SU-DHL-6 (cell line): ENCODE results near the gene RND2.
"Not testable (repeated sequence)": the region's sequence is repeated elsewhere in the genome, so short reads cannot be mapped to it uniquely, and the experiment has no call there.

Source experiments
- H2AFZ ChIP-seq: fragments of 200-600 bp; sonication (generic); 2 replicates; pipeline ENCODE4 v1.6.1; 2014; ENCODE audit warnings: low read depth, mild to moderate bottlenecking, moderate library complexity, mixed read lengths, antibody characterized with exemption, low read length; ENCODE audit not compliant: severe bottlenecking
- H3F3A ChIP-seq: fragments of 200-600 bp; shearing (Covaris generic); 2 replicates; pipeline ENCODE4 v1.6.0; 2016; ENCODE audit warnings: antibody characterized with exemption, mild to moderate bottlenecking; ENCODE audit not compliant: insufficient read depth
- H3K27ac ChIP-seq: fragments of 200-600 bp; sonication (generic); 2 replicates; pipeline ENCODE4 v1.5.1; 2016; ENCODE audit warnings: low read depth, mild to moderate bottlenecking, low read length, moderate library complexity, mixed read lengths
- H3K27me3 ChIP-seq: fragments of 200-600 bp; sonication (generic), shearing (Covaris generic); 2 replicates; pipeline ENCODE4 v1.6.0; 2014; ENCODE audit warnings: mild to moderate bottlenecking, low read length
- H3K36me3 ChIP-seq: fragments of 200-600 bp; sonication (generic); 2 replicates; pipeline ENCODE4 v1.6.1; 2014; ENCODE audit warnings: mild to moderate bottlenecking, low read length, mixed read lengths
- H3K4me2 ChIP-seq: fragments of 300-600, 200-600 bp; shearing (Covaris generic), sonication (generic); 2 replicates; pipeline ENCODE4 v1.6.0; 2014; ENCODE audit warnings: low read length, low read depth, mild to moderate bottlenecking; ENCODE audit not compliant: poor library complexity, severe bottlenecking
- H3K4me3 ChIP-seq: fragments of 200-600 bp; sonication (generic); 2 replicates; pipeline ENCODE4 v1.5.1; 2014; ENCODE audit warnings: antibody characterized with exemption, low read length, mild to moderate bottlenecking, mixed read lengths; ENCODE audit not compliant: insufficient read depth, poor library complexity, severe bottlenecking
- H3K79me2 ChIP-seq: fragments of 200-600 bp; sonication (generic); 2 replicates; pipeline ENCODE4 v1.6.1; 2014; ENCODE audit warnings: mild to moderate bottlenecking, low read length, moderate library complexity; ENCODE audit not compliant: insufficient read depth
- H3K9ac ChIP-seq: fragments of 200-600 bp; sonication (generic); 2 replicates; pipeline ENCODE4 v1.7.0; 2014; ENCODE audit warnings: mild to moderate bottlenecking, low read length
- H3K9me2 ChIP-seq: fragments of 200-600 bp; sonication (generic); replicated peaks from 2 replicates; pipeline ENCODE4 v1.6.1; 2014; ENCODE audit warnings: low read length; ENCODE audit not compliant: insufficient read depth
- H3K9me3 ChIP-seq: fragments of 200-600 bp; sonication (generic); 2 replicates; pipeline ENCODE4 v1.6.1; 2014; ENCODE audit warnings: low read length, mixed read lengths; ENCODE audit not compliant: insufficient read depth
- H4K20me1 ChIP-seq: fragments of 200-600 bp; sonication (generic); 2 replicates; pipeline ENCODE4 v1.6.1; 2014; ENCODE audit warnings: low read depth, mild to moderate bottlenecking, antibody characterized with exemption, low read length, moderate library complexity, mixed read lengths
- EZH2phosphoT487 ChIP-seq: fragments of 200-600 bp; sonication (generic), shearing (Covaris generic); conservative IDR thresholded peaks from 2 replicates; pipeline ENCODE4 v1.6.1; 2018; ENCODE audit warnings: mild to moderate bottlenecking, antibody characterized with exemption, low read length, moderate library complexity, mixed read lengths
- TF ChIP-seq, protein P1 (sequence below): fragments of 200-600 bp; sonication (generic); IDR thresholded peaks from one replicate; pipeline ENCODE4 v1.5.1; 2017; ENCODE audit warnings: antibody characterized with exemption, mild to moderate bottlenecking, low read length, moderate library complexity; ENCODE audit not compliant: insufficient read depth, poor library complexity, severe bottlenecking

Gene RND2

DNA sequence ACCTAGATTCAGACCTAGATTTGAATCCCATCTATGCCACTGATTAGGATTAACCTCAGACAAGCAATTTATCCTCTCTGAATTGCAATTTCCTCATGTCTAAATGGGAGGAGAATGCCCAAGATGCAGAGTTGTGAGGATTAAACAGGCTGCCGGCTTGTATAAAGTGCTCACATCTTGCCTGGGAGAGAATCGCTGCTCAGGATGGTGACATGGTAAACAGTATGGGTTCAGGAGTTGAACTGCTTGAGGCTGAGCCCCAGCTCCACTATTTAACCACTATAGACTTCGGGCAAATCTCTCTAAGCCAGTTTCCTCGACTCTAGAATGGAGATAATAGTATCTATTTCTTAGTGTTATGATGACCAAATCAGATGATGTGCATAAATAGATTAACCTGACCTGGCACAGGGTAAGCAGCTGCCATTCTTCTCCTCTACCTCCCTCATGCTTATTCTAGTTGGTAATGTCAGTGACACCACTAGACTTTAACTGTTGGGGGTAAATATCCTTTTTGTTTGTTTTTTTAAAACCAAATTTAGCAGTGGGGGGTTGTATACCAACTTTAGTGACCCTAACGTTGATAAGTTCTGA, 27.5 kb upstream of the RND2 start:
- H2AFZ ChIP-seq: peak overlapping the region; percentile 80
- no peaks in the 10 kb centered on the region for H3K9me3 ChIP-seq
- H3K79me2 ChIP-seq: peaks cover 20% of the 10 kb centered on the region
- peaks cover 27% of the 10 kb centered on the region for H3F3A ChIP-seq
- H3K9me2 ChIP-seq: no peaks in the 10 kb centered on the region
- TF ChIP-seq, protein P1, sequence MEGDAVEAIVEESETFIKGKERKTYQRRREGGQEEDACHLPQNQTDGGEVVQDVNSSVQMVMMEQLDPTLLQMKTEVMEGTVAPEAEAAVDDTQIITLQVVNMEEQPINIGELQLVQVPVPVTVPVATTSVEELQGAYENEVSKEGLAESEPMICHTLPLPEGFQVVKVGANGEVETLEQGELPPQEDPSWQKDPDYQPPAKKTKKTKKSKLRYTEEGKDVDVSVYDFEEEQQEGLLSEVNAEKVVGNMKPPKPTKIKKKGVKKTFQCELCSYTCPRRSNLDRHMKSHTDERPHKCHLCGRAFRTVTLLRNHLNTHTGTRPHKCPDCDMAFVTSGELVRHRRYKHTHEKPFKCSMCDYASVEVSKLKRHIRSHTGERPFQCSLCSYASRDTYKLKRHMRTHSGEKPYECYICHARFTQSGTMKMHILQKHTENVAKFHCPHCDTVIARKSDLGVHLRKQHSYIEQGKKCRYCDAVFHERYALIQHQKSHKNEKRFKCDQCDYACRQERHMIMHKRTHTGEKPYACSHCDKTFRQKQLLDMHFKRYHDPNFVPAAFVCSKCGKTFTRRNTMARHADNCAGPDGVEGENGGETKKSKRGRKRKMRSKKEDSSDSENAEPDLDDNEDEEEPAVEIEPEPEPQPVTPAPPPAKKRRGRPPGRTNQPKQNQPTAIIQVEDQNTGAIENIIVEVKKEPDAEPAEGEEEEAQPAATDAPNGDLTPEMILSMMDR: no peak
- TF ChIP-seq EZH2phosphoT487: no peak
- H3K36me3 ChIP-seq: peaks cover 14% of the 10 kb centered on the region
- peak overlapping the region; percentile 48 for H3K4me3 ChIP-seq
- H4K20me1 ChIP-seq: peaks cover 5% of the 10 kb centered on the region; the same call in 1 of the 2 replicates
- H3K9ac ChIP-seq: peak overlapping the region; percentile 52
- H3K27ac ChIP-seq: peak overlapping the region; percentile 44
- H3K4me2 ChIP-seq: peak overlapping the region; percentile 82
- no peaks in the 10 kb centered on the region for H3K27me3 ChIP-seq

DNA sequence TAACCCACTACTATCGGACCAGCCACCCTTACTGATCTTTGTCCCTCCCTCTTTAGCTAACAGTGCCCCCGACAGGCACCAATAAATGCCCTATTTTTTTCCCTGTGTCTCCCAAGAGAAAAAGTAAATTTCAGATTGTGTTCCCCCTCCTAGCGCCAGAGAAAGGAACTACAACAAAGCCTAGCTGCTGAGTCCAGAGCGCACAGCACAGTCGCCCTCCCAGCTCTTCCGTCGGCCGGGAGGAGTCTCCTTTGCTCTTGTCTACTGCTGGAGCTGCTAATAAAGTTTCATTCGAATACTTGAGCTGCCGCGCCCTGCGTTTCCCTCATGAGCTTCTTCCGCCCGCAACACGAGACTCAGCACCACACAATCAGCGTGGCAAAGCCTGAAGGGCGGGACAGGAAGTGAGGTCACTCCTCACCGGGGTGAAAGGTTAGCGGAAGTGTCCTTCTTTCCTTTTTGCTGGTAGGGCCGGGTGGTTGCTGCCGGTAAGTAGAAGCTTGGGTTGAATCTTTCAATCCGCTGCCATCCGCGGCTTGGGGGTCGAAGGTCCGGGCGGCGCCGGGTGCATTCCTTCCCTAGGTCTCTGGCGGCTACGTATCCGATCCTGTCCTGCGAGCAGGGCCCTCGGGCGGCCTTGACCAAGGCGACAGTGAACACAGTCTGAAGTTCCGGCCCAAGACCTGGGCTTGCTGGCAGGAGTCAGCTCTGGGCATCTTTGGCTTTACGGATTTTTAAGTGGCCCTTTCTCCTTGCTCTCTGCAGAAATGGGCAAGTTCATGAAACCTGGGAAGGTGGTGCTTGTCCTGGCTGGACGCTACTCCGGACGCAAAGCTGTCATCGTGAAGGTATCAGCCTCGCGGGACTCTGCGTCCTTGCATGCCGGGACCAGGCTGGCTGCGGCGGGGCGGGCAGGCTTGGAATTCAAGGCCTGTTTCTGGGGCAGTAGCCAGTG, 26.8 kb upstream of the RND2 start, which contains the start of gene RPL27:
Gene RPL27, plus strand, starts transcription at position 436 of the 955 bp plus-strand sequence. Its CDS starts 332 bp downstream, at position 768.
- H2AFZ ChIP-seq: peak within 1 kb of the TSS; percentile 80

DNA sequence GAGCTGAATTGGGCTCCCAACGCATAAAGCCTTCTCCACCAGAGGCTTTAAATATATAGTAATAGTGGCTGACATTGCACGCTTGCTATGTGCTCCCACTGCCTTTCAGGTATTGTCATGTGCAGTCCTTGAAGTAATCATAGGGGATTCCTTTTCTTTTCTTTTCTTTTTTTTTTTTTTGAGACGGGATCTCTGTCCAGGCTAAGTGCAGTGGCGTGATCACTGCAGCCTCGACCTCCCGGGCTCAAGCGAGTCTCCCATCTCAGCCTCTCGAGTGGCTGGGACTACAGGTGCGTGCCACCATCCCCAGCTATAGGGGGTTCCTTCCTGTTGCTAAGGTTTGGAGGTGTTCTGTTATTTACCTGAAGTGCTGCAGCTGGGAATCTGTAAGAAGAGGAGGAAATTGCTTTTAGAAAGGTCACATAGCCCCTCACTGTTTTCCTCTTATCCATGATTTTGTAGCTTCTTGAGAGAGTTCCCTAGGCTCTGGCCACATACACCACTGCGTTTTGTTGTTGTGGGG, 26.0 kb upstream of the RND2 start:
- Histone ChIP-seq H3K9me2 (no peaks in the 10 kb centered on the region), H3K79me2 (peaks cover 20% of the 10 kb centered on the region), H2AFZ (no peak overlapping the region), H3K9ac (peak overlapping the region; percentile 97), H3K4me2 (peak overlapping the region; percentile 78), H3K27me3 (no peaks in the 10 kb centered on the region), H3K27ac (peak overlapping the region; percentile 79), H3K36me3 (peaks cover 22% of the 10 kb centered on the region), H3K4me3 (peak overlapping the region; percentile 95), H4K20me1 (peaks cover 5% of the 10 kb centered on the region; the same call in 1 of the 2 replicates), H3F3A (peaks cover 41% of the 10 kb centered on the region), H3K9me3 (no peaks in the 10 kb centered on the region)
- TF ChIP-seq, protein P1: no peak
- no peak for TF ChIP-seq EZH2phosphoT487

More for the DNA sequence above, 26.8 kb upstream of the RND2 start, which contains the start of gene RPL27:
- H3K79me2 ChIP-seq: peaks cover 20% of the 10 kb centered on the region
- no peaks in the 10 kb centered on the region for H3K27me3 ChIP-seq
- peaks cover 5% of the 10 kb centered on the region; the same call in 1 of the 2 replicates for H4K20me1 ChIP-seq
- H3K27ac ChIP-seq: peak within 1 kb of the TSS; percentile 79
- H3K9me3 ChIP-seq: no peaks in the 10 kb centered on the region
- no peaks in the 10 kb centered on the region for H3K9me2 ChIP-seq
- peak within 1 kb of the TSS; percentile 82 for H3K4me2 ChIP-seq
- peaks cover 19% of the 10 kb centered on the region for H3K36me3 ChIP-seq
- H3K4me3 ChIP-seq: peak within 1 kb of the TSS; percentile 95
- H3K9ac ChIP-seq: peak within 1 kb of the TSS; percentile 97
- H3F3A ChIP-seq: peaks cover 34% of the 10 kb centered on the region
- TF ChIP-seq, protein P1: peak; percentile 86
- TF ChIP-seq EZH2phosphoT487: no peak

DNA sequence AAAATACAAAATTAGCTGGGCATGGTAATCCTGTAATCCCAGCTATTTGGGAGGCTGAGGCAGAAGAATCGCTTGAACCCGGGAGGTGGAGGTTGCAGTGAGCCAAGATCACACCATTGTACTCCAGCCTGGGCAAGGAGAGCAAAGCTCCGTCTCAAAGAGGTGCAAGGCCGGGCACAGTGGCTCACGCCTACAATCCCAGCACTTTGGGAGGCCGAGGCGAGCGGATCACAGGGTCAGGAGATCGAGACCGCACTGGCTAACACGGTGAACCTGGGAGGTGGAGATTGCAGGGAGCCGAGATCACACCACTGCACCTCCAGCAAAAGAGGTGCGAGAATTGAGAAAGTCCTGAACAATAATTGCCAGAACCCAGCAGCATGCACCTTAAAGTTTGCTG, 24.1 kb upstream of the RND2 start:
- H4K20me1 ChIP-seq, H3K4me3 ChIP-seq, H3K9ac ChIP-seq, H3K27ac ChIP-seq, H2AFZ ChIP-seq, H3K4me2 ChIP-seq, H3K27me3 ChIP-seq, H3K9me3 ChIP-seq, H3K9me2 ChIP-seq: not testable (repeated sequence)
- Histone ChIP-seq H3K36me3 (peaks cover 22% of the 10 kb centered on the region), H3K79me2 (peaks cover 20% of the 10 kb centered on the region), H3F3A (peaks cover 40% of the 10 kb centered on the region)
